NCI-H146 treated with DMSO at 0.1 percent for 48 hours (cell line): Measurements from ENCODE around the gene ITIH6.

Experiments used
- DNase-seq: peaks from one replicate; lab custom pipeline; 2025; ENCODE audit not compliant: unreplicated experiment; lab: John Stamatoyannopoulos, UW

Gene ITIH6

GRCh38 chrX:54715621-54716020 lies 82.4 kb downstream of the ITIH6 start:
- DNase-seq = no peak

DNA sequence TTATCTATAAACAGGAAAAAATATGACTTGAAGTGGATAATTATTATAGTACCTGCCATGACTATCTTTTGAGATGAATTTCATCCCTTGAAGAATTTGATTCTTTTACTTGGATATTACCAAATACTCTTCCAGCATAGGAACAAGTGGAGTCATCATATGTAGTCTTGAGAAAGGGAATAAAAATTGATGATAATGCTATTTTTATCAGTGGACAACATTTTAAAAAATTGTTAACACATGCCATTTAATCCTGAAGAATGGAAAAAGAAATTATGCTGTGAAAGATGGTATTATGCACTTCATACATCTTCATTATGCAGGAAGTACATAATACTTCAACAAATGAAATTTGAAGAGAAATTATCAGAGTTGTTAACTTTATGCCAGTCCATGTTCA lies 83.6 kb downstream of the ITIH6 start:
- DNase-seq = no peak

DNA sequence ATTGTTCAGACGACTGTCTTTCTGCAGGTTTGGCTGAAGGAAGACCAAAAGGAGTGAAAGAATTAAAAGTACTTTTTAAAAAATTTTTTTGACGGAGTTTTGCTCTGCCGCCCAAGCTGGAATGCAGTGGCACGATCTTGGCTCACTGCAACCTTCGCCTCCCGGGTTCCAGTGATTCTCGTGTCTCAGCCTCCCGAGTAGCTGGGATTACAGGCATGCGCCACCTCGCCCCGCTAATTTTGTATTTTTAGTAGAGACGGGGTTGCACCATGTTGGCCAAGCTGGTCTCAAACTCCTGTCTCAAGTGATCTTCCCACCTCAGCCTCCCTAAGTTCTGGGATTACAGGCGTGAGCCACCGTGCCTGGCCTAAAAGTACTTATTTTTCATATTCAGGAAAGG lies 86.3 kb downstream of the ITIH6 start:
- no peak for DNase-seq

DNA sequence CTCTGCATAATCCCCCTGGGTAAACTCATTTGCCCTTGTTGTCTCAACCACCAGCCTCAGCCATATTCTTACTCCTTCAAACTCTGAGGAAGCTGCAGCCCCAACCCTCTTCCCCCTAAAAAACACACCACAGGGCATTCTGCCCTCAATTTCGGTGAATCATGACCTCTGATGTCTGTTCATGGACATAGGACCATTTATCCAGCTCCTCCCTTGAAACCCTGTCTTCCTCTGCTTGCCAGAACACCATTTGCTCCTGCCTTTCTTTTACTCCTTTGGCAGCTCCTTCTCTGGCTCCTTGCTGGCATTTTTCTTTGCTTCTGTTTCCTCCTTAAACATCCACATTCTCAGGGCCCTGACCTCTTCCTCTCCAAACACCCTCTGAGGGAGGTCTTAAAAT lies 87.1 kb downstream of the ITIH6 start:
- DNase-seq = no peak

- DNase-seq = no peak
Observed at GRCh38 chrX:54708404-54708803, 89.7 kb downstream of the ITIH6 start.
